A549 (cell line): ENCODE measurements around the gene CWC22.

ENCODE experiments used
- CEBPB ChIP-seq, 2 experiments: fragments of >200 bp in 1 of 2; sonication (Bioruptor Twin) in 1 of 2; formaldehyde crosslinking in 1 of 2; IDR thresholded peaks; 2 replicates each; pipeline ENCODE4 v1.6.1; 2012 to 2016
- CTCF ChIP-seq: fragments of >200 bp; sonication (Bioruptor Twin); formaldehyde crosslinking; IDR thresholded peaks from 3 replicates; pipeline ENCODE4 v1.5.1; 2016
- EP300 ChIP-seq, 2 experiments: fragments of >200 bp; sonication (Bioruptor Twin); formaldehyde crosslinking; IDR thresholded peaks; 2 replicates in 1 of 2; 3 replicates in 1 of 2; pipeline ENCODE4 v1.6.1; 2016 to 2017
- GATA3 ChIP-seq: IDR thresholded peaks from 2 replicates; pipeline ENCODE4 v1.6.1; 2012; ENCODE audit warnings: borderline replicate concordance
- MAFK ChIP-seq: fragments of 450-650 bp; IDR thresholded peaks from 2 replicates; pipeline ENCODE4 v1.6.1; 2014; ENCODE audit not compliant: partially characterized antibody
- POLR2A ChIP-seq: IDR thresholded peaks from 2 replicates; pipeline ENCODE4 v1.6.1; 2012; ENCODE audit warnings: mild to moderate bottlenecking, low read length
- RAD21 ChIP-seq, 2 experiments: fragments of >200 bp in 1 of 2; sonication (Bioruptor Twin) in 1 of 2; formaldehyde crosslinking in 1 of 2; IDR thresholded peaks in 1 of 2; conservative IDR thresholded peaks in 1 of 2; 2 replicates in 1 of 2; 3 replicates in 1 of 2; pipeline ENCODE4 v1.6.1; 2012 to 2018; ENCODE audit warnings: inconsistent platforms in 1 of 2
- RFX5 ChIP-seq: fragments of 450-650 bp; IDR thresholded peaks from 2 replicates; pipeline ENCODE4 v1.7.1; 2014; ENCODE audit warnings: antibody characterized with exemption, mild to moderate bottlenecking, moderate library complexity

GRCh38 chr2:179953359-179953758 is 53.7 kb downstream of the CWC22 start:
- TF ChIP-seq RFX5 (no peak), RAD21 (conservative IDR thresholded peaks at IDR 0.05 in 1 of 2, IDR thresholded peaks at IDR 0.05 in 1 of 2) (no peak), POLR2A (no peak), CTCF (no peak), MAFK (no peak), CEBPB (IDR thresholded peaks at IDR 0.05) (no peak), EP300 (IDR thresholded peaks at IDR 0.05) (no peak), GATA3 (no peak)
